Measurements from ENCODE around the gene PPP2R2B.

DNA sequence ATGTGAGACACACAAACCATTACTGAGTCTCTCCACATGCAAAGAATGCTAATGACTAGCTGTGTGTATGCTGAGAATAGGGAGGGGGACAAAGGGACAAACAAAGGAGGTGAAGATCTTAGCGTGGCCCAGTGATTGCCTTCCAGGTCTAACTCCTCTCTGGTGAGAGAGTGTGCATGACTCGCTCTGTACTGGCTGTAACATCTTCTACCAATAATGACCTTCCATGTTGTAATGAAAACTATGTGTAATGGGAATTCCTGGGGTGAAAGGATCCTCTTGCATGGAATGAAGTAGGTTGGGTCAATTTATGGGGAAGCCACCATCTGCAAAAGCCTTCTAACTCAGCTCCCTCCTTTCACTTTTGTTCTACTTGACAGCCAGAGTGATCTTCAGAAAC, 338.1 kb downstream of the PPP2R2B start:
- TF ChIP-seq POLR2A (IDR thresholded peaks at IDR 0.05; ENCODE audit: borderline replicate concordance, extremely low read depth, insufficient read depth, insufficient read length) (no peak), EZH2 (IDR thresholded peaks at IDR 0.05) (no peak), ZFX (IDR thresholded peaks at IDR 0.05) (no peak), CBX3 (IDR thresholded peaks at IDR 0.05; ENCODE audit: low read depth) (no peak), SIN3A (IDR thresholded peaks at IDR 0.05; ENCODE audit: low read depth) (no peak)
- TF ChIP-seq, protein P1, sequence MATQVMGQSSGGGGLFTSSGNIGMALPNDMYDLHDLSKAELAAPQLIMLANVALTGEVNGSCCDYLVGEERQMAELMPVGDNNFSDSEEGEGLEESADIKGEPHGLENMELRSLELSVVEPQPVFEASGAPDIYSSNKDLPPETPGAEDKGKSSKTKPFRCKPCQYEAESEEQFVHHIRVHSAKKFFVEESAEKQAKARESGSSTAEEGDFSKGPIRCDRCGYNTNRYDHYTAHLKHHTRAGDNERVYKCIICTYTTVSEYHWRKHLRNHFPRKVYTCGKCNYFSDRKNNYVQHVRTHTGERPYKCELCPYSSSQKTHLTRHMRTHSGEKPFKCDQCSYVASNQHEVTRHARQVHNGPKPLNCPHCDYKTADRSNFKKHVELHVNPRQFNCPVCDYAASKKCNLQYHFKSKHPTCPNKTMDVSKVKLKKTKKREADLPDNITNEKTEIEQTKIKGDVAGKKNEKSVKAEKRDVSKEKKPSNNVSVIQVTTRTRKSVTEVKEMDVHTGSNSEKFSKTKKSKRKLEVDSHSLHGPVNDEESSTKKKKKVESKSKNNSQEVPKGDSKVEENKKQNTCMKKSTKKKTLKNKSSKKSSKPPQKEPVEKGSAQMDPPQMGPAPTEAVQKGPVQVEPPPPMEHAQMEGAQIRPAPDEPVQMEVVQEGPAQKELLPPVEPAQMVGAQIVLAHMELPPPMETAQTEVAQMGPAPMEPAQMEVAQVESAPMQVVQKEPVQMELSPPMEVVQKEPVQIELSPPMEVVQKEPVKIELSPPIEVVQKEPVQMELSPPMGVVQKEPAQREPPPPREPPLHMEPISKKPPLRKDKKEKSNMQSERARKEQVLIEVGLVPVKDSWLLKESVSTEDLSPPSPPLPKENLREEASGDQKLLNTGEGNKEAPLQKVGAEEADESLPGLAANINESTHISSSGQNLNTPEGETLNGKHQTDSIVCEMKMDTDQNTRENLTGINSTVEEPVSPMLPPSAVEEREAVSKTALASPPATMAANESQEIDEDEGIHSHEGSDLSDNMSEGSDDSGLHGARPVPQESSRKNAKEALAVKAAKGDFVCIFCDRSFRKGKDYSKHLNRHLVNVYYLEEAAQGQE (IDR thresholded peaks at IDR 0.05; ENCODE audit: low read depth) = no peak
- TF ChIP-seq, protein P2, sequence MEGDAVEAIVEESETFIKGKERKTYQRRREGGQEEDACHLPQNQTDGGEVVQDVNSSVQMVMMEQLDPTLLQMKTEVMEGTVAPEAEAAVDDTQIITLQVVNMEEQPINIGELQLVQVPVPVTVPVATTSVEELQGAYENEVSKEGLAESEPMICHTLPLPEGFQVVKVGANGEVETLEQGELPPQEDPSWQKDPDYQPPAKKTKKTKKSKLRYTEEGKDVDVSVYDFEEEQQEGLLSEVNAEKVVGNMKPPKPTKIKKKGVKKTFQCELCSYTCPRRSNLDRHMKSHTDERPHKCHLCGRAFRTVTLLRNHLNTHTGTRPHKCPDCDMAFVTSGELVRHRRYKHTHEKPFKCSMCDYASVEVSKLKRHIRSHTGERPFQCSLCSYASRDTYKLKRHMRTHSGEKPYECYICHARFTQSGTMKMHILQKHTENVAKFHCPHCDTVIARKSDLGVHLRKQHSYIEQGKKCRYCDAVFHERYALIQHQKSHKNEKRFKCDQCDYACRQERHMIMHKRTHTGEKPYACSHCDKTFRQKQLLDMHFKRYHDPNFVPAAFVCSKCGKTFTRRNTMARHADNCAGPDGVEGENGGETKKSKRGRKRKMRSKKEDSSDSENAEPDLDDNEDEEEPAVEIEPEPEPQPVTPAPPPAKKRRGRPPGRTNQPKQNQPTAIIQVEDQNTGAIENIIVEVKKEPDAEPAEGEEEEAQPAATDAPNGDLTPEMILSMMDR (IDR thresholded peaks at IDR 0.05 in 2 of 3, conservative IDR thresholded peaks at IDR 0.05 in 1 of 3; ENCODE audit: borderline replicate concordance in 1 of 3, insufficient read depth in 1 of 3, low read depth in 2 of 3, low read length in 2 of 3) = no peak
- TF ChIP-seq, protein P3, sequence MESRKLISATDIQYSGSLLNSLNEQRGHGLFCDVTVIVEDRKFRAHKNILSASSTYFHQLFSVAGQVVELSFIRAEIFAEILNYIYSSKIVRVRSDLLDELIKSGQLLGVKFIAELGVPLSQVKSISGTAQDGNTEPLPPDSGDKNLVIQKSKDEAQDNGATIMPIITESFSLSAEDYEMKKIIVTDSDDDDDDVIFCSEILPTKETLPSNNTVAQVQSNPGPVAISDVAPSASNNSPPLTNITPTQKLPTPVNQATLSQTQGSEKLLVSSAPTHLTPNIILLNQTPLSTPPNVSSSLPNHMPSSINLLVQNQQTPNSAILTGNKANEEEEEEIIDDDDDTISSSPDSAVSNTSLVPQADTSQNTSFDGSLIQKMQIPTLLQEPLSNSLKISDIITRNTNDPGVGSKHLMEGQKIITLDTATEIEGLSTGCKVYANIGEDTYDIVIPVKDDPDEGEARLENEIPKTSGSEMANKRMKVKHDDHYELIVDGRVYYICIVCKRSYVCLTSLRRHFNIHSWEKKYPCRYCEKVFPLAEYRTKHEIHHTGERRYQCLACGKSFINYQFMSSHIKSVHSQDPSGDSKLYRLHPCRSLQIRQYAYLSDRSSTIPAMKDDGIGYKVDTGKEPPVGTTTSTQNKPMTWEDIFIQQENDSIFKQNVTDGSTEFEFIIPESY (IDR thresholded peaks at IDR 0.05; ENCODE audit: extremely low read depth, insufficient replicate concordance, low read length) = no peak
